Measurements from ENCODE around the gene GAK. TPM values are rescaled to one million over a fixed set of nuclear protein-coding genes. Genes with fewer than 3 reads are reported as not detected.
"Not testable (repeated sequence)": the region's sequence is repeated elsewhere in the genome, so short reads cannot be mapped to it uniquely, and the experiment has no call there.

Gene GAK
- total and polyA plus RNA-seq, 2 of the 4 experiments (the other 2 are of a cell fraction) = 45.1 to 133 TPM

GRCh38 chr4:927566-927965 lies 4.5 kb downstream of the GAK start:
- H3K9ac ChIP-seq (ENCODE audit: low read depth, low read length); POLR2A ChIA-PET (ENCODE audit: unreplicated experiment); DNase-seq; ATAC-seq (ENCODE audit: low read depth); H4K5ac ChIP-seq (ENCODE audit: low read depth, low read length); H3K4me3 ChIP-seq (ENCODE audit: insufficient read depth, low read depth, low read length); H3K4ac ChIP-seq (ENCODE audit: low read depth, low read length); H2AK5ac ChIP-seq (ENCODE audit: low read depth, low read length); H3K9me3 ChIP-seq (ENCODE audit: control insufficient read depth, insufficient read depth, low read length); H2AFZ ChIP-seq (replicated peaks; ENCODE audit: low read length, poor library complexity); H3K36me3 ChIP-seq (ENCODE audit: control insufficient read depth, insufficient read depth, low read length); in situ Hi-C loops (cut with MboI; ENCODE audit: low sequenced_read_pairs); H3K14ac ChIP-seq (replicated peaks; ENCODE audit: low read depth, low read length); H2BK15ac ChIP-seq (ENCODE audit: low read depth, low read length); H4K91ac ChIP-seq (ENCODE audit: insufficient read depth, low read depth, low read length); H3K27ac ChIP-seq (ENCODE audit: insufficient read depth, low read length); H3K18ac ChIP-seq (ENCODE audit: low read depth, low read length); H4K8ac ChIP-seq (ENCODE audit: low read depth in 2 of 2, low read length in 2 of 2); H3K56ac ChIP-seq (ENCODE audit: extremely low read depth, insufficient read depth, low read length); CTCF ChIA-PET; H3K27me3 ChIP-seq (ENCODE audit: control insufficient read depth, insufficient read depth, low read length); H3K23ac ChIP-seq (ENCODE audit: low read depth, low read length); H2BK120ac ChIP-seq (ENCODE audit: low read depth, low read length); H2BK20ac ChIP-seq (ENCODE audit: low read depth, low read length); intact Hi-C loops (cut with micrococcal nuclease); dilution Hi-C loops (cut with HindIII; ENCODE audit: low sequenced_read_pairs, unreplicated experiment); H2BK5ac ChIP-seq (ENCODE audit: low read depth, low read length, poor library complexity, severe bottlenecking); BruUV-seq (replicated peaks); H3K4me2 ChIP-seq (ENCODE audit: low read depth, low read length); H2AK9ac ChIP-seq (replicated peaks; ENCODE audit: low read depth, low read length, poor library complexity): not testable (repeated sequence)
- Histone ChIP-seq H3K9me1 (ENCODE audit: insufficient read depth, low read length) (peaks cover 25% of the 10 kb centered on the region), H3K79me1 (ENCODE audit: low read depth in 1 of 2, low read length in 2 of 2) (peaks cover 9 to 73% of the 10 kb centered on the region in 2 experiments; a peak in 3 of 4 replicates), H3K4me1 (ENCODE audit: control insufficient read depth, insufficient read depth, low read length) (peaks cover 20% of the 10 kb centered on the region), H4K20me1 (ENCODE audit: insufficient read depth, low read length) (peaks cover 84% of the 10 kb centered on the region)
- WGBS, 2 experiments (ENCODE audit: extremely low coverage in 2 of 2, insufficient read length in 1 of 2) = 94% methylated on average over 7 of the region's 21 CpGs; no CpG with 5 or more reads in 1 of the 2 experiments

All from IMR-90 (cell line).